Fibroblast of lung (primary cell): Measurements from ENCODE around the gene DYNLT4. TPM values are rescaled to one million over a fixed set of nuclear protein-coding genes. Genes with fewer than 3 reads are reported as not detected.

Experiments used
- DNase-seq, 2 donors: peaks; one replicate each; pipeline versions ENCODE4 v3.0.0 to v3.0.0-alpha.2; 2010; ENCODE audit warnings: low read depth in 2 of 2
- H2AFZ ChIP-seq: 2 replicates; pipeline ENCODE4 v1.5.1; 2012; ENCODE audit warnings: low read length, control low read depth, inconsistent platforms
- H3K27ac ChIP-seq: 2 replicates; pipeline ENCODE4 v1.5.1; 2011; ENCODE audit warnings: low read length, control low read depth; ENCODE audit not compliant: insufficient read depth
- H3K27me3 ChIP-seq: 2 replicates; pipeline ENCODE4 v1.5.1; 2011; ENCODE audit warnings: mild to moderate bottlenecking, low read length; ENCODE audit not compliant: control insufficient read depth, insufficient read depth
- H3K36me3 ChIP-seq: 2 replicates; pipeline ENCODE4 v1.5.1; 2011; ENCODE audit warnings: low read length; ENCODE audit not compliant: control insufficient read depth, insufficient read depth
- H3K4me1 ChIP-seq: 2 replicates; pipeline ENCODE4 v1.5.1; 2011; ENCODE audit warnings: low read length; ENCODE audit not compliant: control insufficient read depth, insufficient read depth; ENCODE audit errors: extremely low read depth
- H3K4me2 ChIP-seq: 2 replicates; pipeline ENCODE4 v1.5.1; 2011; ENCODE audit warnings: low read length, control low read depth; ENCODE audit not compliant: insufficient read depth; ENCODE audit errors: extremely low read depth
- H3K4me3 ChIP-seq, 4 experiments: fragments of 200-600 bp in 1 of 4; sonication (generic) in 1 of 4; replicated peaks in 1 of 4; 2 replicates each; pipeline ENCODE4 v1.5.1; 2011 to 2016; ENCODE audit warnings: low read length in 4 of 4, low read depth in 3 of 4, mild to moderate bottlenecking in 3 of 4, control low read depth in 2 of 4, inconsistent platforms in 1 of 4, mixed read lengths in 1 of 4; ENCODE audit not compliant: insufficient read depth in 1 of 4; ENCODE audit errors: control extremely low read depth in 1 of 4
- H3K79me2 ChIP-seq: 2 replicates; pipeline ENCODE4 v1.5.1; 2012; ENCODE audit warnings: mild to moderate bottlenecking, low read length, inconsistent platforms; ENCODE audit not compliant: control insufficient read depth, insufficient read depth
- H3K9ac ChIP-seq: 2 replicates; pipeline ENCODE4 v1.5.1; 2011; ENCODE audit warnings: mild to moderate bottlenecking, low read length, control low read depth; ENCODE audit not compliant: insufficient read depth
- H3K9me3 ChIP-seq: 2 replicates; pipeline ENCODE4 v1.5.1; 2012; ENCODE audit warnings: low read depth, low read length; ENCODE audit not compliant: control insufficient read depth, insufficient read depth
- H4K20me1 ChIP-seq: 2 replicates; pipeline ENCODE4 v1.5.1; 2011; ENCODE audit warnings: low read length; ENCODE audit not compliant: control insufficient read depth, insufficient read depth; ENCODE audit errors: extremely low read depth
- CTCF ChIP-seq, 2 donors: IDR thresholded peaks in 1 of 2; conservative IDR thresholded peaks in 1 of 2; 1 replicate in 1 of 2; 2 replicates in 1 of 2; pipeline ENCODE4 v1.5.1; 2011 to 2012; ENCODE audit warnings: low read length in 2 of 2, control low read depth in 1 of 2, inconsistent platforms in 1 of 2, low read depth in 1 of 2, mild to moderate bottlenecking in 1 of 2
- EZH2 ChIP-seq: IDR thresholded peaks from 2 replicates; pipeline ENCODE4 v1.5.1; 2012; ENCODE audit warnings: low read length, control low read depth, mild to moderate bottlenecking; ENCODE audit errors: missing control alignments
- polyA plus RNA-seq, 2 donors: library from polyadenylated mRNA; depleted of rRNA in 1 of 2; stranded (reverse) in 1 of 2; unstranded in 1 of 2; fragments of >200 nt; gene quantifications; 2 replicates each; pipeline ENCODE4 v1.2.1, GENCODE V29; 2011 to 2012; ENCODE audit warnings: missing spikeins in 1 of 2
- total RNA-seq: library from RNA; depleted of rRNA; stranded (reverse); fragments of >200 nt; gene quantifications from 2 replicates; pipeline ENCODE4 v1.2.1, GENCODE V29; 2014

DYNLT4 gene
- total and polyA plus RNA-seq, 2 donors (not counting 1 experiment from before 2014, with no cell fraction given): 0.66 TPM; not detected in 1

DNA sequence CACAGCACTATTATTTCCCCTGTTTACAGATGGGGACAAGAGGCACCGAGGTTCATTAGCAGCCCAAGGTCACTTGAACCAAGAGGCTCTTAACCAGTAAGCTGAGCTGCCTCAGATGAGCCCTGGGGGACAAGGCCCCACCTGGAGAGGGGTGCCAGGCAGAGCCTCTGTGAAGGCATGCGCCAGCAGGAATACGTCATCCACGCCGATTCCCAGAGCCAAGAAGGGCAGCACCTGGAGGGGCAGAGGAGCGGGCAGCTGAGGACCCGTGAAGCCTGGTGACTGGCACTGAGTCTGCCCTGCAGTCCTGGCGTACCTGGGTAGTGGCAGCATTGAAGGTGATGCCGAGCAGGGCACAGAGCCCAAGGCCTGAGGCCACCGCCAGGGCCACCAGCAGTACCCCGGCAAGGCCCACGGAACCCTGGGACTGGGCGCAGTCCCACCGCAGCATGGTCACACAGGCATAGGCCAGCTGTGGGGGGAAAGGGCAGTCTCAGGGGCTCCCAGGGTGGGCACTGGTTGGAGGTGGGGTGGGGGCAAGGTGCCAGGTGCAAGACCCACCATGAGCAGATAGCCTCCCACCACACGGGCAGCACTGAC is 21.8 kb upstream of the DYNLT4 start:
- no peak overlapping the region for H3K4me3 ChIP-seq
- no peaks in the 10 kb centered on the region for H3K27me3 ChIP-seq
- no peak overlapping the region for H3K27ac ChIP-seq
- no peak overlapping the region for H3K9ac ChIP-seq
- no peaks in the 10 kb centered on the region for H3K4me1 ChIP-seq
- no peak for DNase-seq
- H3K36me3 ChIP-seq: no peaks in the 10 kb centered on the region
- no peaks in the 10 kb centered on the region for H3K9me3 ChIP-seq
- no peak overlapping the region for H2AFZ ChIP-seq
- TF ChIP-seq EZH2: no peak
- TF ChIP-seq CTCF (conservative IDR thresholded peaks at IDR 0.05 in 1 of 2, IDR thresholded peaks at IDR 0.05 in 1 of 2; ENCODE audit: low read depth in 1 of 2, low read length in 2 of 2): no peak
- H4K20me1 ChIP-seq: no peaks in the 10 kb centered on the region
- no peaks in the 10 kb centered on the region for H3K79me2 ChIP-seq
- H3K4me2 ChIP-seq: no peak overlapping the region

GRCh38 chr1:44828003-44828651 is 21.0 kb upstream of the DYNLT4 start:
- no peaks in the 10 kb centered on the region for H3K4me1 ChIP-seq
- no peaks in the 10 kb centered on the region for H3K9me3 ChIP-seq
- H3K79me2 ChIP-seq: no peaks in the 10 kb centered on the region
- H4K20me1 ChIP-seq: no peaks in the 10 kb centered on the region
- no peak overlapping the region for H3K9ac ChIP-seq
- TF ChIP-seq EZH2 (no peak), CTCF (conservative IDR thresholded peaks at IDR 0.05 in 1 of 2, IDR thresholded peaks at IDR 0.05 in 1 of 2; ENCODE audit: low read depth in 1 of 2, low read length in 2 of 2) (no peak)
- H3K27ac ChIP-seq: no peak overlapping the region
- H2AFZ ChIP-seq: no peak overlapping the region
- no peak overlapping the region for H3K4me3 ChIP-seq
- DNase-seq: no peak
- no peaks in the 10 kb centered on the region for H3K27me3 ChIP-seq
- H3K36me3 ChIP-seq: no peaks in the 10 kb centered on the region
- no peak overlapping the region for H3K4me2 ChIP-seq

DNA sequence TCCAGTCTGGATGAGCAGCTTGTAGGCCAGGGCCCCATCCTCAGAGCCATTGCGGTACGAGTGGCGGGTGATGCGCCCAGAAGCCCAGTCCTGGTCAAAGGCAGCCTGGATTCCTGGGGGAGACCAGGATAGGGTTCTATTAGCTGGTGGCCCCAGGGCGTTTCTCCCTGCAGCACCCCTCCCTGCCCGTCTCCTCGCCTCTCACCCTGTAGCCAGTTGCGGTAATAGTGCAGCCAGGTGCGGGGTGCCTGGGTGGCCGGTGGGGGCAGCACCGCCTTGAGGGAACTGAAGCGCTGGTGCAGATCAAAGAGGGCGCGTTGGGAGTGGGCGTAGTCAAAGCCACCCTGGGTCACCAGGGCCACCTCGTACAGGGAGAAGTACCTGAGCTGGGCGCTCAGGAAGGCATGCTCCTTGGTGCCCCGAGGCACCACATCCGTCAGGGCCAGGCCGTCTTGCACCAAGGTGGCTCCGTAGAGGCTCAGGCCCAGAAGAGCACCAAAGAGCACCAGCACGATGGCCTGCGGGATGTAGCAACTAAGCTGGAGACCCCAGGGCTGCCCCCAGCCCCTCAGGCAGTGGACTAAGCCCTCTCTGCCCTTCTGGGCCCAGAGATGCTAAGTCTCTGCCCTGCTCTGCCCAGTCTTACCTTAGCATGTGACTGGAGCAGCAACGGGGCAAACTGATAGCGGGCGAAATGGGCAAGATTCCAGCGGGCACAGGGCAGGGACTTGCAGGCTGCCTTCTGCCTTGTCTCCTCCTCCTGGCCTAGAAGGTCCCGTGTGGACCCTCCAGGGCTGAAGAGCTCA is 20.2 kb upstream of the DYNLT4 start:
- H3K4me2 ChIP-seq: no peak overlapping the region
- no peak for DNase-seq
- no peak overlapping the region for H3K9ac ChIP-seq
- H3K36me3 ChIP-seq: no peaks in the 10 kb centered on the region
- no peaks in the 10 kb centered on the region for H3K9me3 ChIP-seq
- no peak overlapping the region for H3K27ac ChIP-seq
- no peaks in the 10 kb centered on the region for H3K4me1 ChIP-seq
- no peaks in the 10 kb centered on the region for H3K79me2 ChIP-seq
- no peak overlapping the region for H3K4me3 ChIP-seq
- TF ChIP-seq EZH2: no peak
- TF ChIP-seq CTCF (conservative IDR thresholded peaks at IDR 0.05 in 1 of 2, IDR thresholded peaks at IDR 0.05 in 1 of 2; ENCODE audit: low read depth in 1 of 2, low read length in 2 of 2): no peak
- H2AFZ ChIP-seq: no peak overlapping the region
- H3K27me3 ChIP-seq: no peaks in the 10 kb centered on the region
- no peaks in the 10 kb centered on the region for H4K20me1 ChIP-seq
